Prostate gland (tissue), 2 donors: ENCODE results near the gene ADCY3. TPM values are rescaled to one million over a fixed set of nuclear protein-coding genes. Genes with fewer than 3 reads are reported as not detected.

ENCODE experiments used
- DNase-seq: peaks from one replicate; pipeline ENCODE4 v3.0.0-alpha.2; 2019; ENCODE audit warnings: low spot score
- H3K27ac ChIP-seq, 2 donors: fragments of 200-600 bp; sonication (generic); 2 replicates each; pipeline ENCODE4 v1.5.1; 2017 to 2019
- H3K27me3 ChIP-seq: fragments of 200-600 bp; sonication (generic); replicated peaks from 2 replicates; pipeline ENCODE4 v1.5.1; 2019; ENCODE audit not compliant: insufficient read depth
- H3K36me3 ChIP-seq, 2 donors: fragments of 200-600 bp; sonication (generic); 1 replicate in 1 of 2; 2 replicates in 1 of 2; pipeline versions ENCODE4 v1.5.1 to v1.8.1; 2017 to 2019
- H3K4me1 ChIP-seq: fragments of 200-600 bp; sonication (generic); replicated peaks from 2 replicates; pipeline ENCODE4 v1.5.1; 2019
- H3K4me3 ChIP-seq, 2 donors: fragments of 200-600 bp; sonication (generic); 2 replicates each; pipeline ENCODE4 v1.5.1; 2017 to 2019
- H3K9me3 ChIP-seq: fragments of 200-600 bp; sonication (generic); 2 replicates; pipeline ENCODE4 v1.5.1; 2017
- POLR2A ChIP-seq: fragments of 450-650 bp; IDR thresholded peaks from one replicate; pipeline ENCODE4 v1.6.1; 2016; ENCODE audit warnings: antibody characterized with exemption, mild to moderate bottlenecking
- POLR2AphosphoS5 ChIP-seq: sonication (generic); formaldehyde crosslinking; IDR thresholded peaks from one replicate; pipeline ENCODE4 v1.6.1; 2017; ENCODE audit warnings: antibody characterized with exemption
- WGBS: methylation state at CpG from one replicate; pipeline ENCODE4 v1.1.5; 2018; 5-methylcytosine and 5-hydroxymethylcytosine counted together
- intact Hi-C: fragments of 100-400 bp; cut with DNase I; formaldehyde crosslinking; loops from one replicate; pipeline ENCODE4 v1.14.2; 2022
- total RNA-seq, 2 donors: library from RNA; depleted of rRNA; stranded (reverse); fragments of >200 nt; gene quantifications; one replicate each; pipeline ENCODE4 v1.1.0, GENCODE V29; 2016
- TF ChIP-seq, protein P1 (sequence below), 4 experiments: fragments of 200-600 bp in 2 of 4; fragments of 450-650 bp in 2 of 4; sonication (generic) in 2 of 4; IDR thresholded peaks; 1 replicate in 3 of 4; 2 replicates in 1 of 4; pipeline ENCODE4 v1.5.1; 2016 to 2019; ENCODE audit warnings: antibody characterized with exemption in 4 of 4, mild to moderate bottlenecking in 2 of 4, moderate library complexity in 2 of 4

ADCY3 gene
- total RNA-seq, 2 donors from 2014 or later: 20.8 to 44.3 TPM

DNA sequence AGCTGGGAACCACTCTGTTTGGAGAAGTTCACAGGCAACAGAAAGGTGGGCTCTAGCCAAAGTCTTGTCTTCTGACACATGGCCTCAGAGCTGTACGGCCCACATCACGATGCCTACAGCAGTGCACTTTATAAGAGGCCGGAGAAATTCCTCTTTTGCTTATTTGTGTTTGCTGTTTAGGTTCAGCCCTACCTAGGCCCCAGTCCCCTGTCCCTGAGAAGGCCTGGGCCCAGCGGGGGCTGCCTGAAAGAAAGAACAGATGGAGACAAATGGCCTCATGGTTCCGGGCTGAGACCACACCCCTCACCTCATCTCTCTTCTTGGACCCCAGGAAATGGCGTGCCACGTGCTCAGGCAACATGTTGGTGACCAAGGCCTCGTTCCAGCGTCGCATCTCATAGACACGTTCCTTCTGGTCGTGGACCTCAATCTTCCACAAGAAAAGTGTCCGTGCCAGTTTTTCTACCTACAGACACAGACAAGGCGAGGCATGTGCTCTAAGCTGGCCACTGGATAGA is 95.9 kb downstream of the ADCY3 start:
- Histone ChIP-seq H3K27ac (no peak overlapping the region), H3K4me1 (no peaks in the 10 kb centered on the region), H3K4me3 (no peak overlapping the region), H3K36me3 (no peaks in the 10 kb centered on the region), H3K9me3 (no peaks in the 10 kb centered on the region), H3K27me3 (no peaks in the 10 kb centered on the region)
- intact Hi-C loops: no loop called here
- DNase-seq: no peak
- TF ChIP-seq POLR2A (no peak), POLR2AphosphoS5 (no peak)
- TF ChIP-seq, protein P1, sequence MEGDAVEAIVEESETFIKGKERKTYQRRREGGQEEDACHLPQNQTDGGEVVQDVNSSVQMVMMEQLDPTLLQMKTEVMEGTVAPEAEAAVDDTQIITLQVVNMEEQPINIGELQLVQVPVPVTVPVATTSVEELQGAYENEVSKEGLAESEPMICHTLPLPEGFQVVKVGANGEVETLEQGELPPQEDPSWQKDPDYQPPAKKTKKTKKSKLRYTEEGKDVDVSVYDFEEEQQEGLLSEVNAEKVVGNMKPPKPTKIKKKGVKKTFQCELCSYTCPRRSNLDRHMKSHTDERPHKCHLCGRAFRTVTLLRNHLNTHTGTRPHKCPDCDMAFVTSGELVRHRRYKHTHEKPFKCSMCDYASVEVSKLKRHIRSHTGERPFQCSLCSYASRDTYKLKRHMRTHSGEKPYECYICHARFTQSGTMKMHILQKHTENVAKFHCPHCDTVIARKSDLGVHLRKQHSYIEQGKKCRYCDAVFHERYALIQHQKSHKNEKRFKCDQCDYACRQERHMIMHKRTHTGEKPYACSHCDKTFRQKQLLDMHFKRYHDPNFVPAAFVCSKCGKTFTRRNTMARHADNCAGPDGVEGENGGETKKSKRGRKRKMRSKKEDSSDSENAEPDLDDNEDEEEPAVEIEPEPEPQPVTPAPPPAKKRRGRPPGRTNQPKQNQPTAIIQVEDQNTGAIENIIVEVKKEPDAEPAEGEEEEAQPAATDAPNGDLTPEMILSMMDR (IDR thresholded peaks at IDR 0.05): no peak
- 91% methylated on average over 14 of the region's 14 CpGs for WGBS

DNA sequence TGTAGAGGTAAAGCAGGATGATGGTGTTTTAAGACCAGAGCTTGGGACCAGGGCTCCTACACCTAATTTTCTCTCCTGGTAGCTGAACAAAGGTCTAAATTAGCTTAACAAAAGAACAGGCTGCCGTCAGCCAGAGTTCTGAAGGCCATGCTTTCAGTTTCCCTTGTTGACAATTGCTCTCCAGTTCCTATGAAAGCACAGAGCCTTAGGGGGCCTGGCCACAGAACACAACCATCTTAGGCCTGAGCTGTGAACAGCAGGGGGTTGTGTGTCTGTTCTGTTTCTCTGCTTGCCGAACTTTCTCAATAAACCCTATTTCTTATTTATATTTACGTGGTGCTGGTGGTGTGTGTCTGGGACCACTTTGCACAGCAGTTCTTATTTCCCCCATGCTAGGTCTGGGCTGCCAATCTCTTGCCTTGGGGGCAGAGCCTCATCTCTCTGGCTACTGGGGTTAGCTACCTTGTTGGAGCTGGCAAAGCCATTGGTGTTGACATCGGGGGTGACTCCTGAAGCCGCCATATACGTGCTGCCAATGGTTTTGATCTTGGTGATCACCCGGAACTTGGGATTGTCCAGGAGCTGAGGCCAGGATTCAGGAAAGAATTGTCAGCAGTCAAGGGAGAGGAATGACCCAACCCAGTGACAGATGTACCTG is 97.9 kb downstream of the ADCY3 start:
- intact Hi-C loops: no loop called here
- H3K36me3 ChIP-seq: no peaks in the 10 kb centered on the region
- TF ChIP-seq, protein P1 (IDR thresholded peaks at IDR 0.05): no peak
- TF ChIP-seq POLR2AphosphoS5 (no peak), POLR2A (no peak)

DNA sequence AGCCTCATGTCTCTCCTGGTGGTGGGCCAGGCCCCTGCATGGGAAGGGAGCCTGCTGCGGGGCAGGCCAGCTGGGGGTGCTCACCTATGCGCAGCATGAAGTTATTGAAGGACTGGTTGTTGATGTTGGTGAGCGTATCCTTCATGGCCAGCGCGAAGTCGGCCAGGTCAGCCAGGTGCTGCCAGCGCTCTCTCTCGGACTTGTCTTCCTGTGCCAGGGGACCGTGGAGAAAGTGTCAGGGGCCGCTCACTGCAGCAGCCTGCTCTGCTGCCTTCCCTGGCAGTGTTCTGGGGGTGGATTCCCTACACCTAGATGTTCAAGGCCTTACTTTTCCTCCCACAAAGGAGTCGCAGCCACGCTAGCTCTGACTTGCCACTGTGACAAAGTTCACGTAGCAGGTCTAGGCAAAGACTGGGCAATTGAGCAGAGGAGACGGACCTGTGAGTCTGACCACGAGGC is 98.6 kb downstream of the ADCY3 start:
- H3K4me3 ChIP-seq: no peak overlapping the region
- no peaks in the 10 kb centered on the region for H3K27me3 ChIP-seq
- no peaks in the 10 kb centered on the region for H3K9me3 ChIP-seq
- no peak overlapping the region for H3K27ac ChIP-seq
- H3K36me3 ChIP-seq: no peaks in the 10 kb centered on the region
- WGBS: 88% methylated on average over 15 of the region's 15 CpGs
- no peaks in the 10 kb centered on the region for H3K4me1 ChIP-seq
- intact Hi-C loops: no loop called here
- TF ChIP-seq POLR2A (no peak), POLR2AphosphoS5 (no peak)
- TF ChIP-seq, protein P1 (IDR thresholded peaks at IDR 0.05): no peak
- DNase-seq: no peak

More for the DNA sequence above, 97.9 kb downstream of the ADCY3 start:
- WGBS: 86% methylated on average over 7 of the region's 7 CpGs
- DNase-seq: no peak
- no peaks in the 10 kb centered on the region for H3K4me1 ChIP-seq
- H3K4me3 ChIP-seq: no peak overlapping the region
- H3K27me3 ChIP-seq: no peaks in the 10 kb centered on the region
- H3K27ac ChIP-seq: no peak overlapping the region
- H3K9me3 ChIP-seq: no peaks in the 10 kb centered on the region

DNA sequence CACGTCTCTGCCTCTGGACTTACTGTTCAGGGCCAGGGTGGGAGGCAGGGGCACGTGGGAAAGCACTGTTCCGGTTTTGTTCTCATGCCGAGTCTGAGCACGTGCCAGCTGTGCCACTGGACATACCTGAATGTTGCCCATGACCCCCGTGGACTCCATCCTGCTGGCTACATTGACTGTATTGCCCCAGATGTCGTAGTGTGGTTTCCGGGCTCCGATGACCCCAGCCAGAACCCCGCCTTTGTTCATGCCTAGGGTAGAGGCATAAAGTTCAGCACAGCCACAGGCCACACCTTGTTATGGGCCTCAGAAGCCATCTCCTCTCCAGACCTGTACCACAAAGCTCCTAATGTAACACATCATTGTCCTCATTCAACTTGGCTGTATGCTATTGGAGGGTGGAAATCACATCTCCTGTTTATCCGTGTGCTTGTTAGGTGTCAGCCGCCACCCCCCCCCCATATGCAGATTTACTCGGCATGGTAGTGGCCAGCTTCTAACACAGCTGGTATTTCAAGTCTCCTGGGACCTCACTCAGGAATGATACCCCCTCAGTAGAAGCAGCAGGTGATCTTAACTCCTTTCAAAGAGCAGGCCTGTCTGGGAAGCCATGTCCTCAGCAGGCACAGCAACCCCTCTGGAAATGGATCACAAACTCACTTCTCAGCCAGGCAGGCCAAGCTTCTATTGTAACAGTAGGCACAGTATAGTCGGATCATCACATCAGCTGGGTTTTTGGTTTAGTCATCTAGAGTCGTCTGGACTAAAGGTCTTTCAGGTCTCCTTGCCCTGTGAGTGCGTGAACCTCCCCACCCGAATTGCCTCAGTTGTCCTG is 99.2 kb downstream of the ADCY3 start:
- 85% methylated on average over 14 of the region's 17 CpGs for WGBS
- Histone ChIP-seq H3K4me1 (no peaks in the 10 kb centered on the region), H3K36me3 (no peaks in the 10 kb centered on the region), H3K4me3 (no peak overlapping the region), H3K9me3 (no peaks in the 10 kb centered on the region), H3K27ac (no peak overlapping the region), H3K27me3 (no peaks in the 10 kb centered on the region)
- TF ChIP-seq, protein P1 (IDR thresholded peaks at IDR 0.05): no peak
- intact Hi-C loops: no loop called here
- DNase-seq: no peak
